AG09309 (cell line): ENCODE results near the gene BUB1.

Experiments
- DNase-seq: peaks from one replicate; pipeline ENCODE4 v3.0.0-alpha.2; 2010; ENCODE audit warnings: low read depth
- H3K4me3 ChIP-seq: 2 replicates; pipeline ENCODE4 v1.5.1; 2011; ENCODE audit warnings: mild to moderate bottlenecking, low read depth, low read length, moderate library complexity; ENCODE audit not compliant: control insufficient read depth
- TF ChIP-seq, protein P1 (sequence below): IDR thresholded peaks from 2 replicates; pipeline ENCODE4 v1.5.1; 2011; ENCODE audit warnings: mild to moderate bottlenecking, low read depth, low read length, inconsistent platforms; ENCODE audit not compliant: insufficient read depth, control insufficient read depth; ENCODE audit errors: missing control alignments

Gene BUB1

DNA sequence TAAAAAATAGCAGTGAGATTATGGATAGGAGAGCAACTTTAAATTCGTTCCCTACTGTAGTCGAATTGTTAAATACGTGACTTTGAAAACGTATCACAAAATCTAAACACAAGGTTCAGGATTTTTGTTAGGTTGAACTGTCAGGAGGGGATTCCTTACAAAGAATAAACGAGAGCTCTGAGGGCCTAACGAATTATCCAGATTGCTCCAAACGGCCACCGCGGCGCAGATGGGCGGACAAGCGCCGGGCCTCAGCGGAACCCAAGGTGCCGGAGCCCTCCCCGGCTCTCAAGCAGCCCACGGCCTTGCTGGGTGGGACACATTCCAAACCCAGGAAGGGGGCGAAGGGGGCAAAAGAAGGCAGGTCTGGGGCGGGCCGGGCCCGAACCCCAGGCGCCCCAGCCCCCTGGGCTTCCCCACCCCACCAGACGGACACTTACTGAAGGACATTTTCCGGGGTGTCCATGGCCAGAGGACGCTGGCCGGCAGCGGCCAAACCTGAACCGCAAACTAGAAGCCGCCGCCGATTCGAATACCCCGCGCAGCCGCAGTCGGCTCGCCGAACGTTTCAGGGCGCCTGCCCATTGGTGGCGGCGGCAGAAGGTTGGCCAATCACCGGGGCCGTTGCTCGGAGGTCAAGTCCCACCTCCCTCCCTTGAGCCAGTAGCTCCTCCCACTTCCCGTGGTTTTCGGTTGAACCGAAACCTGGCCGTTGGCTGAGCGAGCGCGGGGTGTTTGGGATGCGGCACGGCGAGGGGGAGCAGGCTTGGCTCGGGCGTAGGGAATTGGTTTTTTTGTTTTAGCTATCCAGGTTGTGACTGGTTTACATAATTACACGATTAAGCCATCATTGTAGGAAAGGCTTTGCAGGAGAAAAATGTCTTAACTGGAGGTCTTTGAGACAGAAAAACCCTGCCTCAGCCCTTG lies at the start of gene BUB1:
TSS of gene BUB1 (minus strand) at position 534 of the 927 bp plus-strand sequence. CDS start at position 466, 68 bp downstream.
- TF ChIP-seq, protein P1, sequence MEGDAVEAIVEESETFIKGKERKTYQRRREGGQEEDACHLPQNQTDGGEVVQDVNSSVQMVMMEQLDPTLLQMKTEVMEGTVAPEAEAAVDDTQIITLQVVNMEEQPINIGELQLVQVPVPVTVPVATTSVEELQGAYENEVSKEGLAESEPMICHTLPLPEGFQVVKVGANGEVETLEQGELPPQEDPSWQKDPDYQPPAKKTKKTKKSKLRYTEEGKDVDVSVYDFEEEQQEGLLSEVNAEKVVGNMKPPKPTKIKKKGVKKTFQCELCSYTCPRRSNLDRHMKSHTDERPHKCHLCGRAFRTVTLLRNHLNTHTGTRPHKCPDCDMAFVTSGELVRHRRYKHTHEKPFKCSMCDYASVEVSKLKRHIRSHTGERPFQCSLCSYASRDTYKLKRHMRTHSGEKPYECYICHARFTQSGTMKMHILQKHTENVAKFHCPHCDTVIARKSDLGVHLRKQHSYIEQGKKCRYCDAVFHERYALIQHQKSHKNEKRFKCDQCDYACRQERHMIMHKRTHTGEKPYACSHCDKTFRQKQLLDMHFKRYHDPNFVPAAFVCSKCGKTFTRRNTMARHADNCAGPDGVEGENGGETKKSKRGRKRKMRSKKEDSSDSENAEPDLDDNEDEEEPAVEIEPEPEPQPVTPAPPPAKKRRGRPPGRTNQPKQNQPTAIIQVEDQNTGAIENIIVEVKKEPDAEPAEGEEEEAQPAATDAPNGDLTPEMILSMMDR = no peak
- peak within 1 kb of the TSS; percentile 99 for H3K4me3 ChIP-seq
- DNase-seq = peak; percentile 84

DNA sequence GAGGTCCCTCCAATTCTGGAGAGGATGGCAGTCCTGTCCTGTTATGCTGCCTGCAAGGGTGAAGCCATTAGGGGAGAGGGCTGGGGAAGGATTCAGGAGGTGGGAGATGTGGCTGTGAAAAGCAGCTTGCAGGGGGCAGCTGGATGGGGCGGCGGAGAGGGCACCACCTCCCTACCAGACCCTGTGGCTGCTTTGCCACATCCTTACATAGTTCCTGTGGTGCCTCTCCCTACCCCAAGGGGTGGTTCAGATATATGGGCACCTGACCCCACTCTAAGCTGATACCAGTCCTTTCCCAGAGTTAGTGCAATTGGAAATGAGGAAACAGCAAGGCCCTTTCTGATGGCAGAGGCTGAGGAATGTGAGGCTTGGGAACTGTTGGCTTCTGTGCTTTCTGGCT lies 48.4 kb upstream of the BUB1 start:
- TF ChIP-seq, protein P1 = no peak
- DNase-seq = no peak
- no peak overlapping the region for H3K4me3 ChIP-seq

DNA sequence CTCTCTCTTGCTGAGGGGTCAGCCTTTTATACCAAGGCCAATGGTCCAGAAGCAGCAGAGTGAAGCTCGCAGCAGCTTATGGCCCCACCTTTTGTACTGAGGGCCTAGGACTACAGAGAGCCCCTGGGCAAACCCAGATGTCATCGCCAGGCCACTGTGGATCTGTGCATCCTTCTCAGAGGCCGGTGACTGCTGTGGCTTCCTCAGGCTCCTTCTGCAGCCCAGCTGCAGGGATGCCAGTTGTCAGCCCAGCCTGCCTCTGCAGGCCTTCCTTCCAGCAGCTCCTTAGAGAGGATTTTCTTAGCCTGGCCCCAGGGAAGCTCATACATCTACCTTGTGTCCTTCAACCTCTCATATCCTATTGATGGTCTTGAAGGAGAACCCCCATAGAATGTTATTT lies 48.0 kb upstream of the BUB1 start:
- no peak overlapping the region for H3K4me3 ChIP-seq
- TF ChIP-seq, protein P1 = no peak
- DNase-seq = no peak

DNA sequence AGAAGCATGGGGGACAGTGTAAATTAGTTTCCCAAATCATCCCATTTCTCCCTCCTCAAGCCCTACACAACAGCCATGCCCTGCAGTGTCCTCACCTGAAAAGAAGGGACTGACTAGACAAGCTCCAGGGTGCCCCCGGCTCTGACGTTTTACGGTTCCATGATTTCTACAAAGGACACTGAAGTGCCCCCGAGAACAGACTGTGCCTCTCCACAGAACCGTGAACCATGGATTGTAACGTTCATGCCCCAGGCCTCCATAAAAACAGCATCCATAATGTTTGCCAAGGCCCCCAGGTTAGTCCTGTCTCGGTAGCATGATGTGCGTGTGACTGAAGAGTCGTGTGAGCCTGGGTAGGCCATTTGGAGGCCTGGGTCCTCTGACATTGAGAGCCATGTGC lies 47.5 kb upstream of the BUB1 start:
- TF ChIP-seq, protein P1 = no peak
- H3K4me3 ChIP-seq = no peak overlapping the region
- DNase-seq = no peak

DNA sequence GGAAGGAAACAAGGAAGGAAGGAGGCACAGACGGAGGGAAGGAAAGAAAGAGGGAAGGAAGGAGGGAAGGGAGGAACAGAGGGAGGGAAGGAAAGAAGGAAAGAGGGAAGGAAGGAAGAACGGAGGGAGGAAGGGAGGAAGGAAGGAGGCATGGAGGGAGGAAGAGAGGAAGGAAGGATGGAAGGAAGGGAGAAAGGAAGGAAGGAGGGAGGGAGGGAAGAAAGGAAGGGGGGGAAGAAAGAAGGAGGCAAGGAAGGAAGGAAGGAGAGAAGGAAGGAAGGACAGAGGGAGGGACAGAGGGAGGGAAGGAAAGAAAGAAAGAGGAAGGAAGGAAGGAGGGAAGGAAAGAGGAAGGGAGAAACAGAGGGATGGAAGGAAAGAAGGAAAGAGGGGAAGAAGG lies 47.0 kb upstream of the BUB1 start:
- TF ChIP-seq, protein P1 = no peak
- DNase-seq = no peak
- no peak overlapping the region for H3K4me3 ChIP-seq

DNA sequence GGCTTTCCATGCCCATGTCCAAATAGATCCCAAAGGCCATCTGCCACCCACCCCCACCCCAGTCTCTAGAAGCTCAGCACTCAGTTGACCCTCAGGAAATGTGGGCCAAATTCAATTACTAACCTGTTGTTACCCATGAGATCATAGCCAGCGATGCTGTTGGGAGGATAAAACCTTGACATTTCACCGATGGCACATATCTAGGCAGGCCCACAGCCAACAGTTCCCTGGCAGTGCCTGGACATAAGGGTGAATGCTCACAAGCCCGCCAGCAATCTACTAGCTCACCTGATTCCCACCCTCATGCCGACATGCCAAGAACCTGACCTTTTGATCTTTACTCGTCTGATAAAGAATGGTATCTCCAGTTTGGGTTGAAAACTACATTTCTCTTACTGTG lies 42.7 kb upstream of the BUB1 start:
- TF ChIP-seq, protein P1 = no peak
- no peak overlapping the region for H3K4me3 ChIP-seq
- DNase-seq = no peak
